ENCODE measurements around the gene TMEM8B. TPM values are rescaled to one million over a fixed set of nuclear protein-coding genes. Genes with fewer than 3 reads are reported as not detected.

Gene TMEM8B
- total and polyA plus RNA-seq, 10 of the 15 experiments (the other 5 are each of a cell fraction or from before 2014, with no cell fraction given), result 0.19 to 7.6 (median 2.5) TPM

DNA sequence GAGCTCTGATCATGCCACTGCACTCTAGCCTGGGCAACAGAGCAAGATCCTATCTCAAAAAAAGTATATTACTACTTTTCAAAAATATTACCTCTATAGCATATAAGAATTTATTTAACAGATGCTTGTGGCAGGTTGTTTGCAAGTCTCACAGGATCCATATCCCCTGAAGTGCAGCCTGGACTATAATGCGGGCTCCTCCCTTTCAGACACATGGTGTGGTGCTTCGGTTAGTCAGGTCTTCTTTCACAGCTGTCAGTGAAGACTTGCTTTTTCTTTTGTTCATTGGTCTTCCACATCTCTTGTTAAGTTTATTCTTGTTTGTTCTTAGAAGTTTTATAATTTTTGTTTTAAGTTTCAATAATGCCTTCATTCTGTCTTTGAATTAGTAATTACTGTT lies 67.5 kb downstream of the TMEM8B start:
- Histone ChIP-seq H3K9ac (ENCODE audit: control insufficient read depth, insufficient read depth, low read length) (no peak overlapping the region), H3K4me1 (ENCODE audit: control insufficient read depth, insufficient read depth, low read length) (no peaks in the 10 kb centered on the region), H3K4me2 (ENCODE audit: control insufficient read depth, insufficient read depth) (no peak overlapping the region), H3K79me2 (ENCODE audit: control insufficient read depth, insufficient read depth, low read length) (no peaks in the 10 kb centered on the region), H2AFZ (ENCODE audit: control insufficient read depth, low read depth, low read length) (no peak overlapping the region), H4K20me1 (ENCODE audit: control insufficient read depth, insufficient read depth) (no peaks in the 10 kb centered on the region), H3K9me3 (replicated peaks; ENCODE audit: control insufficient read depth, insufficient read depth, low read length) (no peaks in the 10 kb centered on the region), H3K27me3 (replicated peaks in 1 of 2; ENCODE audit: control insufficient read depth in 2 of 2, insufficient read depth in 2 of 2, low read length in 1 of 2) (no peaks in the 10 kb centered on the region), H3K4me3 (no peak overlapping the region), H3K27ac (ENCODE audit: control insufficient read depth, insufficient read depth) (no peak overlapping the region), H3K36me3 (ENCODE audit: control insufficient read depth in 2 of 2, insufficient read depth in 2 of 2, low read length in 1 of 2) (no peaks in the 10 kb centered on the region)
- SMC1A ChIA-PET (ENCODE audit: uncharacterized antibody, unreplicated experiment), result interaction anchor here (0.9 to 1.1 kb wide), 2 partner anchors 14 kb away, joined by 4 to 5 read pairs; no protein-coding TSS in a partner anchor
- TF ChIP-seq, protein P1, sequence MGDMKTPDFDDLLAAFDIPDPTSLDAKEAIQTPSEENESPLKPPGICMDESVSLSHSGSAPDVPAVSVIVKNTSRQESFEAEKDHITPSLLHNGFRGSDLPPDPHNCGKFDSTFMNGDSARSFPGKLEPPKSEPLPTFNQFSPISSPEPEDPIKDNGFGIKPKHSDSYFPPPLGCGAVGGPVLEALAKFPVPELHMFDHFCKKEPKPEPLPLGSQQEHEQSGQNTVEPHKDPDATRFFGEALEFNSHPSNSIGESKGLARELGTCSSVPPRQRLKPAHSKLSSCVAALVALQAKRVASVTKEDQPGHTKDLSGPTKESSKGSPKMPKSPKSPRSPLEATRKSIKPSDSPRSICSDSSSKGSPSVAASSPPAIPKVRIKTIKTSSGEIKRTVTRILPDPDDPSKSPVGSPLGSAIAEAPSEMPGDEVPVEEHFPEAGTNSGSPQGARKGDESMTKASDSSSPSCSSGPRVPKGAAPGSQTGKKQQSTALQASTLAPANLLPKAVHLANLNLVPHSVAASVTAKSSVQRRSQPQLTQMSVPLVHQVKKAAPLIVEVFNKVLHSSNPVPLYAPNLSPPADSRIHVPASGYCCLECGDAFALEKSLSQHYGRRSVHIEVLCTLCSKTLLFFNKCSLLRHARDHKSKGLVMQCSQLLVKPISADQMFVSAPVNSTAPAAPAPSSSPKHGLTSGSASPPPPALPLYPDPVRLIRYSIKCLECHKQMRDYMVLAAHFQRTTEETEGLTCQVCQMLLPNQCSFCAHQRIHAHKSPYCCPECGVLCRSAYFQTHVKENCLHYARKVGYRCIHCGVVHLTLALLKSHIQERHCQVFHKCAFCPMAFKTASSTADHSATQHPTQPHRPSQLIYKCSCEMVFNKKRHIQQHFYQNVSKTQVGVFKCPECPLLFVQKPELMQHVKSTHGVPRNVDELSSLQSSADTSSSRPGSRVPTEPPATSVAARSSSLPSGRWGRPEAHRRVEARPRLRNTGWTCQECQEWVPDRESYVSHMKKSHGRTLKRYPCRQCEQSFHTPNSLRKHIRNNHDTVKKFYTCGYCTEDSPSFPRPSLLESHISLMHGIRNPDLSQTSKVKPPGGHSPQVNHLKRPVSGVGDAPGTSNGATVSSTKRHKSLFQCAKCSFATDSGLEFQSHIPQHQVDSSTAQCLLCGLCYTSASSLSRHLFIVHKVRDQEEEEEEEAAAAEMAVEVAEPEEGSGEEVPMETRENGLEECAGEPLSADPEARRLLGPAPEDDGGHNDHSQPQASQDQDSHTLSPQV (IDR thresholded peaks at IDR 0.05), result no peak
- no peak for TF ChIP-seq IKZF1 (conservative IDR thresholded peaks at IDR 0.05)
- TF ChIP-seq EGR1 (IDR thresholded peaks at IDR 0.05; ENCODE audit: borderline replicate concordance in 1 of 2, low read depth in 2 of 2, low read length in 2 of 2), result no peak
- 81% methylated on average over 2 of the region's 2 CpGs for WGBS (ENCODE audit: insufficient coverage, insufficient replicate concordance, low lambda C conversion rate, missing lambda C conversion rate)
- RAD21 ChIA-PET (ENCODE audit: unreplicated experiment), result interaction anchor here (0.7 kb wide), 1 partner anchor 70 kb away, joined by 3 read pairs; no protein-coding TSS in a partner anchor
- CTCF ChIA-PET, result interaction anchor here (0.7 to 2.1 kb wide), 5 partner anchors 14 to 128 kb away, joined by 3 to 10 read pairs (median 5); no protein-coding TSS in a partner anchor
- DNase-seq (ENCODE audit: low read depth, low spot score), result no peak
- intact Hi-C loops (cut with micrococcal nuclease; ENCODE audit: unreplicated experiment), result no loop called here
- in situ Hi-C loops (cut with MboI), result no loop called here
- no peak for FAIRE-seq
- no TSS peak for BruUV-seq (replicated peaks)
- ATAC-seq, result no peak
- POLR2A ChIA-PET, result no interaction called here

All from GM12878 (cell line).